VCaP (cell line): Measurements from ENCODE around the gene ROBO1.

ENCODE experiments used
- H3K27ac ChIP-seq: fragments of 450-650 bp; 2 replicates; pipeline ENCODE4 v1.5.1; 2017
- CTCF ChIP-seq: fragments of 450-650 bp; conservative IDR thresholded peaks from 2 replicates; pipeline ENCODE4 v1.5.1; 2017; ENCODE audit warnings: mild to moderate bottlenecking, moderate library complexity

The ROBO1 gene

DNA sequence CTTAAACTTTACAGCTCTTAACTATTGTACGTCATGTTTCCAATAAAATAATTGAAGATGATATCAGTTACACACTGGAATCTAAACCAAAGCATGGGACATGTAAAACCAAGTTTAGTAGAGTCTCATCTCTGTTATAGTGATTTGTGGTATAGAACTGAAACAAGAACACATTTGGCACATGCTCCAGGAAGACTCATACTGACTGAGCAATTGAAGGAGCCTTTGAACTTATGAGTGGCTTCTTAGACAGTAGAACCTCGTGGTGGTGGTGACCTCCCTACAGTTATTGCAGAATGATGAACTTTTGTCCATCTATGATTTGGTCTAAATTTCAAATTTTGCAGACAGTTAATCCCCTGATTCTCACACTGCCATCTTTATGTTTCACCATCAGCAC is 729.7 kb downstream of the ROBO1 start:
- TF ChIP-seq CTCF = no peak
- no peak overlapping the region for H3K27ac ChIP-seq

DNA sequence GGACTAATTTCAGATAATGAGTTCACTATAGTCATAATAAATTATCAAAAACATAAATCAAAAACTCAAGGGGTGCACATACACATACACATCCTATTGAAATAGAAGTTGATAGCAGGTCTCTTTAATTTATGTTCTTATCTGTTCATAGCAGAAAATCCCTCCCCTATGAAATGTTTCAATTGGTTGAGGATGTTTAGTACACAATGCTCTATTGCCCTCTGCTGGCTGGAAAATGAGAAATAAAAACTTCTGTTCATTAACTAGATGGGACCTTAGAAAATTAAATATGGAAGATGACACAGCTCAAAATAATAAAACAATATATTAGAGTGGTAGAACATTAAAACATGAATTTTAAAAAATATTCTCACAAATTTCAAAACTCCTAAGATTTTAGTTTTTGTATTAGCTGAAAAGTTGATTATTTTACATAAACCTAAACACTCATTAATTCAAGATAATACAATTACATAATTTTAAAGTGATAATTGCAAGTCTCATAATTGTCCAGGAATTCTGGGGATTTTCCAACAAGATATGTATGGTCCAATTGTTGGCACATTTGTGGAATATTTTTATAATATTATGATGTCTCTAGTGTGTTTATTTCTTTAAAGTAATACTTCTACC is 735.0 kb downstream of the ROBO1 start:
- H3K27ac ChIP-seq = no peak overlapping the region
- peak; percentile 85 for TF ChIP-seq CTCF

- TF ChIP-seq CTCF = no peak
- no peak overlapping the region for H3K27ac ChIP-seq
Measured at GRCh38 chr3:79030157-79030556, 737.6 kb downstream of the ROBO1 start.

DNA sequence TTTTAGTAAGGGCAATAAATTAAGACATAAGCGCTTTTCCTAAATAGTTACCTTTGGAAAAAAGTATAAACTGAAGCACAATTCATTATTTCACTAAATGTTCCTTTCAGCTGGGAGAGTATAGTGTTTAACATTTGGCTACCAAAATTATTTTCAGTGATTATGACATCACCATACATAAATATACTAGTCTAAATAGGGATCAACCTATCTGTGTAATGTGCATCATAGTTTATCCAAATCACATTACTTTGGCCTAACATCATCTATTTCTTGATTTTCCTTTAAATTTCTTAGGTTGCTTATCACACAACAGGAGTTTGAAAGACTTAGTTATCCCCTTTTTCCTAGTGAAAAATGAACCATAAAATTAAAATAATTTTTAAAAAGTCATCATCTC is 738.9 kb downstream of the ROBO1 start:
- no peak overlapping the region for H3K27ac ChIP-seq
- TF ChIP-seq CTCF = no peak

GRCh38 chr3:79027593-79027992 is 740.2 kb downstream of the ROBO1 start:
- no peak overlapping the region for H3K27ac ChIP-seq
- no peak for TF ChIP-seq CTCF

- peak overlapping the region; percentile 63 for H3K27ac ChIP-seq
- no peak for TF ChIP-seq CTCF
Measured at GRCh38 chr3:79019924-79020173, 747.9 kb downstream of the ROBO1 start.

GRCh38 chr3:79019137-79019923 is 748.5 kb downstream of the ROBO1 start:
- TF ChIP-seq CTCF = no peak
- peak overlapping the region; percentile 63 for H3K27ac ChIP-seq
